HCT116 (cell line): ENCODE results near the gene RPL22L1. TPM values are rescaled to one million over a fixed set of nuclear protein-coding genes. Genes with fewer than 3 reads are reported as not detected.

Experiments used
- ATAC-seq: fragments of 200-7000 bp; cut with Tn5 transposase; 2 replicates; pipeline ENCODE4 v1.9.1; 2020; ENCODE audit warnings: mild to moderate bottlenecking, moderate library complexity
- BruUV-seq: library from RNA; stranded (reverse); fragments of 400-500 nt; replicated peaks from 2 replicates; lab custom pipeline; 2021; lab: Mats Ljungman, UMichigan
- CTCF ChIA-PET: fragments of 300-600 bp; sonication (Branson Sonifier 250); formaldehyde crosslinking; loops from one replicate; lab custom pipeline; 2021; ENCODE audit warnings: antibody characterized with exemption; lab: Charles Lee
- POLR2A ChIA-PET: fragments of 300-600, 350-600 bp; sonication (Branson Sonifier 250); formaldehyde crosslinking; loops from one replicate; lab custom pipeline; 2021; ENCODE audit warnings: antibody characterized with exemption; lab: Charles Lee
- RAD21 ChIA-PET, 2 experiments: fragments of 300-600 bp; sonication (Branson Sonifier 250); formaldehyde crosslinking; loops; one replicate each; lab custom pipeline; 2023; ENCODE audit warnings: low total read pairs in 2 of 2; ENCODE audit not compliant: uncharacterized antibody in 2 of 2, unreplicated experiment in 2 of 2, low non-redundant PET in 1 of 2; lab: Charles Lee
- DNase-seq: peaks from one replicate; pipeline ENCODE4 v3.0.0-alpha.2; 2010; ENCODE audit warnings: low read depth, low spot score
- H2AFZ ChIP-seq: fragments of 200-600 bp; shearing (Covaris generic), sonication (generic); 2 replicates; pipeline ENCODE4 v1.6.1; 2017; ENCODE audit warnings: low read depth, mixed run types, mixed read lengths, antibody characterized with exemption, low read length; ENCODE audit not compliant: poor library complexity, severe bottlenecking
- H3K27ac ChIP-seq: 2 replicates; pipeline ENCODE4 v1.5.1; 2012; ENCODE audit warnings: low read depth, low read length
- H3K27me3 ChIP-seq: fragments of 200-600 bp; sonication (generic); 2 replicates; pipeline ENCODE4 v1.6.1; 2016; ENCODE audit warnings: mixed run types, low read length, mixed read lengths; ENCODE audit not compliant: insufficient read depth
- H3K36me3 ChIP-seq, 2 experiments: fragments of 200-500 bp in 1 of 2; fragments of 200-600 bp in 1 of 2; sonication (Bioruptor generic) in 1 of 2; sonication (generic) in 1 of 2; 2 replicates each; pipeline versions ENCODE4 v1.5.1 to v1.6.1; 2014 to 2016; ENCODE audit warnings: low read length in 2 of 2, inconsistent platforms in 1 of 2, mixed read lengths in 1 of 2, mixed run types in 1 of 2; ENCODE audit not compliant: insufficient read depth in 2 of 2, control insufficient read depth in 1 of 2
- H3K4me1 ChIP-seq, 2 experiments: fragments of 200-600 bp in 1 of 2; sonication (generic) in 1 of 2; 2 replicates each; pipeline versions ENCODE4 v1.5.1 to v1.6.1; 2012 to 2017; ENCODE audit warnings: low read length in 2 of 2, inconsistent platforms in 1 of 2, mild to moderate bottlenecking in 1 of 2, mixed read lengths in 1 of 2, mixed run types in 1 of 2, moderate library complexity in 1 of 2; ENCODE audit not compliant: insufficient read depth in 2 of 2, control insufficient read depth in 1 of 2
- H3K4me2 ChIP-seq: fragments of 200-600 bp; sonication (generic); 2 replicates; pipeline ENCODE4 v1.6.1; 2017; ENCODE audit warnings: mixed run types, low read length, mixed read lengths
- H3K4me3 ChIP-seq, 2 experiments: fragments of 200-600 bp in 1 of 2; sonication (generic) in 1 of 2; replicated peaks in 1 of 2; 2 replicates each; pipeline ENCODE4 v1.5.1; 2011 to 2016; ENCODE audit warnings: low read length in 2 of 2, control low read depth in 1 of 2, low read depth in 1 of 2, mild to moderate bottlenecking in 1 of 2, mixed read lengths in 1 of 2, mixed run types in 1 of 2
- H3K79me2 ChIP-seq: fragments of 200-600 bp; sonication (generic); 2 replicates; pipeline ENCODE4 v1.6.1; 2017; ENCODE audit warnings: mild to moderate bottlenecking, mixed run types, low read length, moderate library complexity, mixed read lengths; ENCODE audit not compliant: insufficient read depth
- H3K9ac ChIP-seq: fragments of 200-600 bp; sonication (generic); 2 replicates; pipeline ENCODE4 v1.6.1; 2016; ENCODE audit warnings: low read length, mixed read lengths
- H3K9me2 ChIP-seq: fragments of 200-600 bp; sonication (generic), shearing (Covaris generic); 2 replicates; pipeline ENCODE4 v1.6.1; 2017; ENCODE audit warnings: mixed run types, mild to moderate bottlenecking, moderate library complexity; ENCODE audit not compliant: insufficient read depth
- H3K9me3 ChIP-seq, 2 experiments: fragments of 200-500 bp in 1 of 2; fragments of 200-600 bp in 1 of 2; sonication (Bioruptor generic) in 1 of 2; sonication (generic) in 1 of 2; 2 replicates each; pipeline ENCODE4 v1.6.1; 2014 to 2017; ENCODE audit warnings: low read length in 2 of 2, mixed read lengths in 2 of 2, inconsistent platforms in 1 of 2, low read depth in 1 of 2, mild to moderate bottlenecking in 1 of 2, mixed run types in 1 of 2, moderate library complexity in 1 of 2; ENCODE audit not compliant: control insufficient read depth in 1 of 2, insufficient read depth in 1 of 2
- H4K20me1 ChIP-seq: fragments of 200-600 bp; sonication (generic), shearing (Covaris generic); 2 replicates; pipeline ENCODE4 v1.6.1; 2017; ENCODE audit warnings: mixed run types, mild to moderate bottlenecking, moderate library complexity; ENCODE audit not compliant: insufficient read depth
- CBX3 ChIP-seq: IDR thresholded peaks from 2 replicates; pipeline ENCODE4 v1.6.1; 2012; ENCODE audit warnings: low read depth
- EZH2phosphoT487 ChIP-seq: fragments of 200-600 bp; IDR thresholded peaks from 2 replicates; pipeline ENCODE4 v1.6.1; 2018; ENCODE audit warnings: antibody characterized with exemption, borderline replicate concordance
- JUND ChIP-seq: IDR thresholded peaks from 2 replicates; pipeline ENCODE4 v1.6.1; 2012
- SRF ChIP-seq: IDR thresholded peaks from 2 replicates; pipeline ENCODE4 v1.6.1; 2012; ENCODE audit warnings: low read depth
- ZFX ChIP-seq: fragments of 450-650 bp; IDR thresholded peaks from 2 replicates; pipeline ENCODE4 v1.6.1; 2017
- intact Hi-C: fragments of 100-400 bp; cut with micrococcal nuclease; formaldehyde crosslinking; loops from 2 replicates; pipeline ENCODE4 v1.10.0; 2022
- total RNA-seq: library from RNA; stranded (reverse); gene quantifications from one replicate; pipeline ENCODE4 v1.2.1, GENCODE V29; 2021; ENCODE audit not compliant: unreplicated experiment
- TF ChIP-seq, protein P1 (sequence below): IDR thresholded peaks from 2 replicates; pipeline ENCODE4 v1.6.1; 2012; ENCODE audit warnings: low read depth
- TF ChIP-seq, protein P2 (sequence below): IDR thresholded peaks from 2 replicates; pipeline ENCODE4 v1.6.1; 2012

The RPL22L1 gene
- total RNA-seq, 1 experiment from 2014 or later: 492 TPM

DNA sequence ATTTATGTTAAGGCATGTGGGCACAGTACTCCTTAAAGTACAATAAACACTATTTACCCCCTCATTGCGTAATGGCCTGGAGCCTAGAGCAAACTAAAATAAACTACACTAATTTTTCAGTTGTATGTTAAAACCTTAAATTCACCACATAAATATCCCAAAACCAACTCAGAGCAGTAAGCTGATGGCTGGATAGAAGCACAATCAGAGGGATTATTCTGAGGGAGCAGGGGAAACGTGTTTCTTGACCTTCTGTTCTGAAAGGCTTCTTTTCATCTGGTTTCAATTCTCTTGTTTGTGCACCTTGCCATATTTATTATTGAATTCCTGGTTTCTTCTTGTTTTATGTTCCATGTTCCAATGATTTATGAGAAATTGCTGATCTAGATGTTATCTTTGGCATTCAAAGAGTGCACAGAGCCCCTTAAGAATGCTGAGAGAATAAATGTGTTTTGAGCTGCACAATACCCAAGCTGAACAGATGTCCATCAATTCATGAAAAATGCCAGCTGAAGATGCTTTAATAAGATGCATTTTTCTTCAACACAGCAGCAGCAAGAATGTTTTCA is 29.6 kb downstream of the RPL22L1 start:
- Histone ChIP-seq H4K20me1 (no peaks in the 10 kb centered on the region), H3K9me2 (no peaks in the 10 kb centered on the region), H3K4me3 (no peak overlapping the region), H3K9me3 (peaks cover 0 to 5% of the 10 kb centered on the region in 2 experiments; a peak in 1 of 4 replicates), H3K27ac (no peak overlapping the region), H2AFZ (no peak overlapping the region)
- POLR2A ChIA-PET: interaction anchor here (1.5 kb wide), 1 partner anchor 25 kb away, joined by 3 read pairs; no protein-coding TSS in a partner anchor
- intact Hi-C loops: no loop called here
- no peak for ATAC-seq
- TF ChIP-seq ZFX: no peak
- no peak for TF ChIP-seq SRF
- no peak for TF ChIP-seq CBX3
- TF ChIP-seq JUND: no peak
- TF ChIP-seq, protein P1, sequence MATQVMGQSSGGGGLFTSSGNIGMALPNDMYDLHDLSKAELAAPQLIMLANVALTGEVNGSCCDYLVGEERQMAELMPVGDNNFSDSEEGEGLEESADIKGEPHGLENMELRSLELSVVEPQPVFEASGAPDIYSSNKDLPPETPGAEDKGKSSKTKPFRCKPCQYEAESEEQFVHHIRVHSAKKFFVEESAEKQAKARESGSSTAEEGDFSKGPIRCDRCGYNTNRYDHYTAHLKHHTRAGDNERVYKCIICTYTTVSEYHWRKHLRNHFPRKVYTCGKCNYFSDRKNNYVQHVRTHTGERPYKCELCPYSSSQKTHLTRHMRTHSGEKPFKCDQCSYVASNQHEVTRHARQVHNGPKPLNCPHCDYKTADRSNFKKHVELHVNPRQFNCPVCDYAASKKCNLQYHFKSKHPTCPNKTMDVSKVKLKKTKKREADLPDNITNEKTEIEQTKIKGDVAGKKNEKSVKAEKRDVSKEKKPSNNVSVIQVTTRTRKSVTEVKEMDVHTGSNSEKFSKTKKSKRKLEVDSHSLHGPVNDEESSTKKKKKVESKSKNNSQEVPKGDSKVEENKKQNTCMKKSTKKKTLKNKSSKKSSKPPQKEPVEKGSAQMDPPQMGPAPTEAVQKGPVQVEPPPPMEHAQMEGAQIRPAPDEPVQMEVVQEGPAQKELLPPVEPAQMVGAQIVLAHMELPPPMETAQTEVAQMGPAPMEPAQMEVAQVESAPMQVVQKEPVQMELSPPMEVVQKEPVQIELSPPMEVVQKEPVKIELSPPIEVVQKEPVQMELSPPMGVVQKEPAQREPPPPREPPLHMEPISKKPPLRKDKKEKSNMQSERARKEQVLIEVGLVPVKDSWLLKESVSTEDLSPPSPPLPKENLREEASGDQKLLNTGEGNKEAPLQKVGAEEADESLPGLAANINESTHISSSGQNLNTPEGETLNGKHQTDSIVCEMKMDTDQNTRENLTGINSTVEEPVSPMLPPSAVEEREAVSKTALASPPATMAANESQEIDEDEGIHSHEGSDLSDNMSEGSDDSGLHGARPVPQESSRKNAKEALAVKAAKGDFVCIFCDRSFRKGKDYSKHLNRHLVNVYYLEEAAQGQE: no peak
- TF ChIP-seq EZH2phosphoT487: no peak
- TF ChIP-seq, protein P2, sequence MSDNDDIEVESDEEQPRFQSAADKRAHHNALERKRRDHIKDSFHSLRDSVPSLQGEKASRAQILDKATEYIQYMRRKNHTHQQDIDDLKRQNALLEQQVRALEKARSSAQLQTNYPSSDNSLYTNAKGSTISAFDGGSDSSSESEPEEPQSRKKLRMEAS: no peak
- TF ChIP-seq, all 23 proteins: peak for 0
- ChIA-PET RAD21 (no interaction called here), CTCF (interaction anchor here (0.6 to 1.2 kb wide), 2 partner anchors 8 to 427 kb away, joined by 4 read pairs; no protein-coding TSS in a partner anchor)
- no TSS peak for BruUV-seq
- DNase-seq: no peak
- no peak overlapping the region for H3K4me2 ChIP-seq
- no peaks in the 10 kb centered on the region for H3K4me1 ChIP-seq
- no peak overlapping the region for H3K9ac ChIP-seq
- H3K36me3 ChIP-seq: no peaks in the 10 kb centered on the region
- no peaks in the 10 kb centered on the region for H3K79me2 ChIP-seq
- H3K27me3 ChIP-seq: peaks cover 2% of the 10 kb centered on the region; the same call in 1 of the 2 replicates
